ENCODE data around the gene TCF7. TPM values are rescaled to one million over a fixed set of nuclear protein-coding genes. Genes with fewer than 3 reads are reported as not detected.

TCF7 gene
- polyA plus RNA-seq, 1 of the 3 experiments (the other 2 are of a cell fraction): 2.7 TPM

GRCh38 chr5:134145779-134146581 lies 31.5 kb downstream of the TCF7 start:
- POLR2A ChIA-PET: interaction anchor here (1.1 kb wide), 1 partner anchor 39 kb away, joined by 4 read pairs; no protein-coding TSS in a partner anchor
- peak; percentile 77 for DNase-seq
- CTCF ChIA-PET: interaction anchor here (0.6 to 18.5 kb wide), 31 partner anchors 9 to 176 kb away, joined by 3 to 673 read pairs (median 4); partner anchors contain the start of gene TCF7

DNA sequence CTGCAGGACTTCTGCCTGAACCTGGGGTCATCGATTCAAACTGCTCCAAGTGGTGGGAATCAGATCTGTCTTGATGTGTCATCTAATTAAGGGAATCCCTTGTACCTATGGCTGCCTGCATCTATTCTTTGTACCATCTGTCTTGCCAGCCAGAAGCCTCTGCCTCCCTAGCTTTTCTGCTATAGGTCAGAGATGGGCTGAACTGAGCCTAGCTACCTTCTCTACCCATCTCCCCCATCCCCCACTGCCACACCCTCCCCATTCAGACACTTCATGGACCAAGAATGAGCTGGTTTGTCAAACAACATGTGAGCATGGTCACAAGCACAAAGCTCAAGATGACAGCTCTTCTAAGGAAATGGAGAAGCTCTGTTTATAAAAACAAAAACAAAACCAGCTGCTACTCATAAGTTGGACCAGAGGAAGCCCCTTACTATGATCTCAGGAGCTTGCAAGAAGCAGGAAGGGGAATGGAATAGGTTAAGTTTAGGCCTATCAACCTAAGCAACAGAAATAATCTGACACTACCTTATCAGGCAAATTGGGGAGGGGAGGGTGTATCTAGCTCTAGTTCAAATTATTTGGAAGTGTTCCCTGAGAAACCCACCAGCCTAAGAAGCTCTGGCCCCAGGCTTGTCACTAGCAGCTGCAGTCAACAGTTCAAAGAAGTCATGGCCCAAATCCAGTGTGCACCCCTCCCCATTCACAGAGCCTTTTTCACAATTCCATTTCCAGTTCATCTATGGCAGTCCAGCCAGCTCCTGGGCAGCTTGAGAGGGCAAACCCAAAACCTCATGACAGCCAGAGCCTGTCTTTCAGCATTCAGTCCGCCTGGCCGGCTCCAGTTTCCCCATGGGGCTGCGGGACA lies 32.4 kb downstream of the TCF7 start:
- DNase-seq: no peak
- no peak overlapping the region for H3K9ac ChIP-seq
- ChIA-PET POLR2A (no interaction called here), CTCF (interaction anchor here (0.9 to 18.5 kb wide), 16 partner anchors 10 to 592 kb away, joined by 3 to 673 read pairs (median 6); partner anchors contain the start of genes CAMLG and TCF7)
- no peak overlapping the region for H3K4me3 ChIP-seq (ENCODE audit: low read depth in 2 of 2, low read length in 1 of 2)
- no peak overlapping the region for H2AFZ ChIP-seq (ENCODE audit: low read depth)
- H3F3A ChIP-seq (replicated peaks; ENCODE audit: insufficient read depth): peaks cover 14% of the 10 kb centered on the region
- H3K4me1 ChIP-seq (ENCODE audit: control insufficient read depth in 1 of 2, insufficient read depth in 2 of 2, low read depth in 1 of 2, low read length in 1 of 2): no peaks in the 10 kb centered on the region; a peak in 1 of 4 replicates
- H3K4me2 ChIP-seq: no peak overlapping the region
- WGBS (ENCODE audit: low lambda C conversion rate): 93% methylated on average over 3 of the region's 4 CpGs
- H3K9me3 ChIP-seq: no peaks in the 10 kb centered on the region
- H3K27me3 ChIP-seq (ENCODE audit: insufficient read depth): no peaks in the 10 kb centered on the region
- H3K36me3 ChIP-seq (replicated peaks in 1 of 2; ENCODE audit: control insufficient read depth in 1 of 2, insufficient read depth in 2 of 2, low read length in 1 of 2): peaks cover 49 to 88% of the 10 kb centered on the region in 2 experiments
- H3K9me2 ChIP-seq: no peaks in the 10 kb centered on the region
- H4K20me1 ChIP-seq (ENCODE audit: insufficient read depth): peaks cover 50% of the 10 kb centered on the region
- peaks cover 56% of the 10 kb centered on the region for H3K79me2 ChIP-seq (ENCODE audit: insufficient read depth)
- no peak overlapping the region for H3K27ac ChIP-seq (ENCODE audit: low read depth in 2 of 2, low read length in 1 of 2)
- no peak for TF ChIP-seq EZH2phosphoT487 (IDR thresholded peaks at IDR 0.05; ENCODE audit: borderline replicate concordance, low read depth)
- TF ChIP-seq GABPA (IDR thresholded peaks at IDR 0.05; ENCODE audit: low read depth): no peak
- no peak for TF ChIP-seq TCF12 (IDR thresholded peaks at IDR 0.05)
- no peak for TF ChIP-seq MEF2A (IDR thresholded peaks at IDR 0.05; ENCODE audit: borderline replicate concordance, low read depth)
- TF ChIP-seq TEAD4 (IDR thresholded peaks at IDR 0.05; ENCODE audit: borderline replicate concordance, insufficient read depth): no peak
- TF ChIP-seq EP300 (IDR thresholded peaks at IDR 0.05; ENCODE audit: borderline replicate concordance in 1 of 2, low read depth in 1 of 2, low read length in 1 of 2): no peak
- TF ChIP-seq RXRA (IDR thresholded peaks at IDR 0.05; ENCODE audit: borderline replicate concordance, low read depth): no peak
- no peak for TF ChIP-seq RFX5 (IDR thresholded peaks at IDR 0.05; ENCODE audit: low read length)
- TF ChIP-seq JUND (IDR thresholded peaks at IDR 0.05): no peak
- TF ChIP-seq RCOR1 (IDR thresholded peaks at IDR 0.05; ENCODE audit: low read length): no peak
- TF ChIP-seq NRF1 (IDR thresholded peaks at IDR 0.05; ENCODE audit: low read depth, low read length): no peak
- TF ChIP-seq FOSL2 (IDR thresholded peaks at IDR 0.05; ENCODE audit: borderline replicate concordance, low read depth): no peak
- no peak for TF ChIP-seq FOXJ3 (CRISPR knock-in tag; IDR thresholded peaks at IDR 0.05)
- TF ChIP-seq, protein P1, sequence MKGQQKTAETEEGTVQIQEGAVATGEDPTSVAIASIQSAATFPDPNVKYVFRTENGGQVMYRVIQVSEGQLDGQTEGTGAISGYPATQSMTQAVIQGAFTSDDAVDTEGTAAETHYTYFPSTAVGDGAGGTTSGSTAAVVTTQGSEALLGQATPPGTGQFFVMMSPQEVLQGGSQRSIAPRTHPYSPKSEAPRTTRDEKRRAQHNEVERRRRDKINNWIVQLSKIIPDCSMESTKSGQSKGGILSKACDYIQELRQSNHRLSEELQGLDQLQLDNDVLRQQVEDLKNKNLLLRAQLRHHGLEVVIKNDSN (IDR thresholded peaks at IDR 0.05; ENCODE audit: borderline replicate concordance, low read depth): no peak

More at GRCh38 chr5:134145779-134146581, 31.5 kb downstream of the TCF7 start:
- Histone ChIP-seq H4K20me1 (ENCODE audit: insufficient read depth) (peaks cover 56% of the 10 kb centered on the region), H3K4me3 (ENCODE audit: low read depth in 2 of 2, low read length in 1 of 2) (no peak overlapping the region; a peak in 1 of 4 replicates), H3K27me3 (ENCODE audit: insufficient read depth) (no peaks in the 10 kb centered on the region), H3K27ac (ENCODE audit: low read depth in 2 of 2, low read length in 1 of 2) (peak overlapping the region in 1 of 2 experiments; percentile 11; a peak in 1 of 4 replicates), H2AFZ (ENCODE audit: low read depth) (no peak overlapping the region), H3K4me1 (ENCODE audit: control insufficient read depth in 1 of 2, insufficient read depth in 2 of 2, low read depth in 1 of 2, low read length in 1 of 2) (peaks cover 0 to 2% of the 10 kb centered on the region in 2 experiments; a peak in 1 of 4 replicates), H3K9me3 (no peaks in the 10 kb centered on the region), H3K4me2 (no peak overlapping the region), H3K79me2 (ENCODE audit: insufficient read depth) (peaks cover 49% of the 10 kb centered on the region), H3F3A (replicated peaks; ENCODE audit: insufficient read depth) (peaks cover 18% of the 10 kb centered on the region), H3K9me2 (no peaks in the 10 kb centered on the region), H3K9ac (no peak overlapping the region), H3K36me3 (replicated peaks in 1 of 2; ENCODE audit: control insufficient read depth in 1 of 2, insufficient read depth in 2 of 2, low read length in 1 of 2) (peaks cover 40 to 85% of the 10 kb centered on the region in 2 experiments)
- TF ChIP-seq RAD21 (IDR thresholded peaks at IDR 0.05; ENCODE audit: low read length) (peak; percentile 76), IRF3 (IDR thresholded peaks at IDR 0.05; ENCODE audit: low read depth, low read length) (no peak), CTCF (IDR thresholded peaks at IDR 0.05) (peak; percentile 87), SMC3 (IDR thresholded peaks at IDR 0.05; ENCODE audit: low read depth, low read length) (peak; percentile 86)
- 77% methylated on average over 8 of the region's 13 CpGs for WGBS (ENCODE audit: low lambda C conversion rate)

Measured in SK-N-SH (cell line).